ENCODE measurements around the gene PNRC2. TPM values are rescaled to one million over a fixed set of nuclear protein-coding genes. Genes with fewer than 3 reads are reported as not detected.
"Not testable (repeated sequence)": the region's sequence is repeated elsewhere in the genome, so short reads cannot be mapped to it uniquely, and the experiment has no call there.

The PNRC2 gene
- total RNA-seq, 3 donors from 2014 or later (not counting 1 experiment from before 2014, with no cell fraction given) = 124 to 205 (median 180) TPM

DNA sequence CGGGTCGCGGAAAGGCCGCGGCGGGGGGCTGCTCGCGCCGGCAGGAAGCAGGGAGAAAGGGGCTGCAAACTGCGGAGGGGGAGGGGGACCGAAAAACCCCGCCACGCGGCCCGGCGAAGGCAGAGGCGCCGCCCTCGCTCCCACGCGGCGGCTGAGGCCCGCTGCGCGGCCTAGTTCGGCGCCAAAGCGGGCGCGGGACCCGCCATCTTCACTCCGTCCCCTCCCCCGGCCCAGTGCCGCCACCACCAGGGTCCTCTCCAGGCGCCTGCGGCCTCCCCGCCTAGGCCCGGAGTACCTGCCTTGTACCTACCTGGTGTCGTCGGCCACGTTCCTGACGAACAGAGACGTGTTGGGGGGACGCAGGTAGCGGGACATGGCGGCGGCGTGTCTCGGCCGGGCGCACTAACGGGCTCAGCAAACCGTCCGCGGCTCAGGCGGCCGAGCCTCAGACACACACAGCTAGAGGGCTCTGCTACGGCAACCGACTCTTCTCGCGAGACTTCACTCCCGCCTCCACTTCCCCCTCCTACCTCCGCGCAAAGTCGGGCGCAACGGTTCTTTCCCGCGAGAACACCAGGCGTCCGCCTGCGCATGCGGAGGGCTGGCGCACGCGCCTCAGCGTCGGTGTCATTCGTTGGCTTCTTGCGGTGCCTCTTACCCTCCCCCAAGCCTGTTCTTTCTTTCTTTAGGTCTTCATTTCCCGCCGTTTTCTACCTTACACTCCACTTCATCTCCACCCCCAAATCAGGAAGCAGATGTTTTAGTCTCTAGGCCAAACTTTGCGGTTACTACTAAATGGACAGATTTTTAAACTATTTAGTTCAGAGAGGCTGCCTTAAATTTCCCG lies 20.5 kb downstream of the PNRC2 start, which contains the start of gene SRSF10:
TSS of gene SRSF10 (minus strand) at position 447 of the 847 bp plus-strand sequence. CDS start at position 375, 72 bp downstream.
- Histone ChIP-seq H3K9me3 (ENCODE audit: control insufficient read depth, insufficient read depth, low read length) (no peaks in the 10 kb centered on the region), H3K4me3 (ENCODE audit: low read length) (peak within 1 kb of the TSS; percentile 97), H3K4me1 (ENCODE audit: control insufficient read depth, insufficient read depth, low read length) (peaks cover 16% of the 10 kb centered on the region), H3K27me3 (ENCODE audit: control insufficient read depth, insufficient read depth, low read length) (no peaks in the 10 kb centered on the region), H3K36me3 (ENCODE audit: control insufficient read depth, insufficient read depth, low read length) (peaks cover 9% of the 10 kb centered on the region), H3K27ac (ENCODE audit: low read length) (peak within 1 kb of the TSS; percentile 99)
- TF ChIP-seq, protein P1, sequence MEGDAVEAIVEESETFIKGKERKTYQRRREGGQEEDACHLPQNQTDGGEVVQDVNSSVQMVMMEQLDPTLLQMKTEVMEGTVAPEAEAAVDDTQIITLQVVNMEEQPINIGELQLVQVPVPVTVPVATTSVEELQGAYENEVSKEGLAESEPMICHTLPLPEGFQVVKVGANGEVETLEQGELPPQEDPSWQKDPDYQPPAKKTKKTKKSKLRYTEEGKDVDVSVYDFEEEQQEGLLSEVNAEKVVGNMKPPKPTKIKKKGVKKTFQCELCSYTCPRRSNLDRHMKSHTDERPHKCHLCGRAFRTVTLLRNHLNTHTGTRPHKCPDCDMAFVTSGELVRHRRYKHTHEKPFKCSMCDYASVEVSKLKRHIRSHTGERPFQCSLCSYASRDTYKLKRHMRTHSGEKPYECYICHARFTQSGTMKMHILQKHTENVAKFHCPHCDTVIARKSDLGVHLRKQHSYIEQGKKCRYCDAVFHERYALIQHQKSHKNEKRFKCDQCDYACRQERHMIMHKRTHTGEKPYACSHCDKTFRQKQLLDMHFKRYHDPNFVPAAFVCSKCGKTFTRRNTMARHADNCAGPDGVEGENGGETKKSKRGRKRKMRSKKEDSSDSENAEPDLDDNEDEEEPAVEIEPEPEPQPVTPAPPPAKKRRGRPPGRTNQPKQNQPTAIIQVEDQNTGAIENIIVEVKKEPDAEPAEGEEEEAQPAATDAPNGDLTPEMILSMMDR (IDR thresholded peaks at IDR 0.05) = peak; percentile 27
- DNase-seq (peak; percentile 96 to 100), ATAC-seq (peak; percentile 94 to 99 (median 95))
- peak within 1 kb of the TSS; percentile 94 to 98 for H3K27ac Mint-ChIP-seq
- no peaks in the 10 kb centered on the region for H3K9me3 Mint-ChIP-seq
- peak within 1 kb of the TSS; percentile 97 for H3K4me3 Mint-ChIP-seq
- WGBS (ENCODE audit: insufficient coverage) = under 1% methylated on average over 84 of the region's 84 CpGs
- H3K27me3 Mint-ChIP-seq (ENCODE audit: low read depth in 2 of 2) = no peaks in the 10 kb centered on the region
- no peaks in the 10 kb centered on the region for H3K36me3 Mint-ChIP-seq
- intact Hi-C loops (cut with micrococcal nuclease) = loop anchor here (1.0 kb wide), 1 partner anchor 21 kb away; the partner anchor contains the start of gene PNRC2
- H3K4me1 Mint-ChIP-seq = peaks cover 48 to 52% of the 10 kb centered on the region in 2 donors

DNA sequence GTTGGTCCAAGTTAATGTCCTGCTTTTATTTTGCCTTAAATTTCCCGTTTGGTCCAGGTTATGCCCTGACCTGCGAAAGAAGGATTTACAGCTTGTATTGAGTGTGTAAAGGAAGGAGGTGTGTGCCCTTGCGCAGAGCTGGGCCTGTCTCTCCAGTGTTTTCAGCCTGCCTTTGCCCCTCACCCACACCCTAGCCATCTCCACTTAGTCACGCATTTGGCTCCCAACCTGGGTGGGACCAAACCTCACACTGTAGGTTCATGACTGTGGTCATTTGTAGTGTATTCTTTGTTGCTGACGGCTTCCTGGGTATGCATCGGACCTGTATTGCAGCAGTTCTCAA lies 21.1 kb downstream of the PNRC2 start:
- DNase-seq (peak; percentile 26 to 57), ATAC-seq (peak in 1 of 3 donors; percentile 25)
- Histone ChIP-seq H3K36me3 (ENCODE audit: control insufficient read depth, insufficient read depth, low read length) (peaks cover 7% of the 10 kb centered on the region), H3K9me3 (ENCODE audit: control insufficient read depth, insufficient read depth, low read length) (no peaks in the 10 kb centered on the region), H3K4me1 (ENCODE audit: control insufficient read depth, insufficient read depth, low read length) (peaks cover 16% of the 10 kb centered on the region), H3K4me3 (ENCODE audit: low read length) (peak overlapping the region; percentile 97), H3K27ac (ENCODE audit: low read length) (peak overlapping the region; percentile 99), H3K27me3 (ENCODE audit: control insufficient read depth, insufficient read depth, low read length) (no peaks in the 10 kb centered on the region)
- peak overlapping the region; percentile 94 to 98 for H3K27ac Mint-ChIP-seq
- intact Hi-C loops (cut with micrococcal nuclease) = loop anchor here (1.0 kb wide), 1 partner anchor 21 kb away; the partner anchor contains the start of gene PNRC2
- no peaks in the 10 kb centered on the region for H3K9me3 Mint-ChIP-seq
- H3K36me3 Mint-ChIP-seq = no peaks in the 10 kb centered on the region
- 0% methylated on average over 5 of the region's 6 CpGs for WGBS (ENCODE audit: insufficient coverage)
- peak overlapping the region; percentile 97 for H3K4me3 Mint-ChIP-seq
- H3K4me1 Mint-ChIP-seq = peaks cover 47 to 50% of the 10 kb centered on the region in 2 donors
- TF ChIP-seq, protein P1 (IDR thresholded peaks at IDR 0.05) = no peak
- H3K27me3 Mint-ChIP-seq (ENCODE audit: low read depth in 2 of 2) = no peaks in the 10 kb centered on the region

DNA sequence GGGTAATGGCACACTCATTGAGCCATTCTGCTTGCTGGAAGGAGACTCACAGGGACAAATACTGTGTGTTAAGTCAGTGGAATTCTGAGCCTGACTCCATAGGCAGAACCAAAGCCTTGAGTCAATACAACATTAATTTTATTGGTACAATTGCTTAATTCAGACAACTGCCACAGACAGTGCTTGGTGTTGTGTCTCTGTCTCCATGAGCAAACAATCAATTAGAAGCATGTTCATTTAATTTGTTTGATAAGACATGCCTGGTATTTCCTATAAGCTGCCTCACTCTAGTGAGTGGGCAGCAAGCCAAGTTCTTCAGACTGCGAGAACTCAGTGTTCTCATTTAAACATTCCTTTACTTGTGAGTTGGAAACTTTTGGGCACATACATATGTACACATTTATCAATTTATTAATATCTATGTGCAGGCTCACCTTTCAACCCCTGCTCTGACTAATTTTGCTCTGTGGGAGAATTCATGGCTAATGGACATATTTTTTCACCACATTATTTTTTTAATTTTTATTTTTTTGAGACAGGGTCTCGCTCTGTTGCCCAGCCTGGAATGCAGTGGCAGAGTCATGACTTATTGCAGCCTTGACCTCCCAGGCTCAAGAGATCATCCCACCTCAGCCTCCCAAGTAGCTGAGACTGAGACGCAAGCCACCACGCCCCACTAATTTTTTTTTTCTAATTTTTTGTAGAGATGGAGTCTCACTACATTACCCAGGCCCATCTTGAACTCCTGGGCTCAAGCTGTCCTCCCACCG lies 25.0 kb downstream of the PNRC2 start:
- peaks cover 9% of the 10 kb centered on the region for H3K4me1 ChIP-seq (ENCODE audit: control insufficient read depth, insufficient read depth, low read length)
- Mint-ChIP-seq H3K4me1 (peaks cover 11% of the 10 kb centered on the region in 2 donors), H3K27ac (no peak overlapping the region), H3K4me3 (no peak overlapping the region), H3K36me3 (no peaks in the 10 kb centered on the region), H3K9me3 (no peaks in the 10 kb centered on the region), H3K27me3 (ENCODE audit: low read depth in 2 of 2) (no peaks in the 10 kb centered on the region)
- no peak for DNase-seq
- no peak overlapping the region for H3K4me3 ChIP-seq (ENCODE audit: low read length)
- no peak for ATAC-seq
- 90% methylated on average over 2 of the region's 5 CpGs for WGBS (ENCODE audit: insufficient coverage)
- H3K36me3 ChIP-seq (ENCODE audit: control insufficient read depth, insufficient read depth, low read length) = no peaks in the 10 kb centered on the region
- intact Hi-C loops (cut with micrococcal nuclease) = no loop called here
- no peaks in the 10 kb centered on the region for H3K27me3 ChIP-seq (ENCODE audit: control insufficient read depth, insufficient read depth, low read length)
- H3K9me3 ChIP-seq (ENCODE audit: control insufficient read depth, insufficient read depth, low read length) = no peaks in the 10 kb centered on the region
- TF ChIP-seq, protein P1 (IDR thresholded peaks at IDR 0.05) = no peak
- H3K27ac ChIP-seq (ENCODE audit: low read length) = no peak overlapping the region

DNA sequence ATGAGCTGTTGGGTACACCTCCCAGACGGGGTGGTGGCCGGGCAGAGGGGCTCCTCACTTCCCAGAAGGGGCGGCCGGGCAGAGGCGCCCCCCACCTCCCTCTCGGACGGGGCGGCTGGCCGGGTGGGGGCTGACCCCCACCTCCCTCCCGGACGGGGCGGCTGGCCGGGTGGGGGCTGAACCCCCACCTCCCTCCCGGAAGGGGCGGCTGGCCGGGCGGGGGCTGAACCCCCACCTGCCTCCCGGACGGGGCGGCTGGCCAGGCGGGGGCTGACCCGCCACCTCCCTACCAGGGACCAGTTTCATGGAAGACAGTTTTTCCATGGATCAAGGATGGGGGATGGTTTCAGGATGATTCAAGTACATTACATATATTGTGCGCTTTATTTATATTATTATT lies 27.4 kb downstream of the PNRC2 start:
- over 99% methylated on average over 16 of the region's 23 CpGs for WGBS (ENCODE audit: insufficient coverage)
- H3K36me3 Mint-ChIP-seq; H3K27me3 Mint-ChIP-seq (ENCODE audit: low read depth in 2 of 2): not testable (repeated sequence)

More for the DNA sequence above, 27.4 kb downstream of the PNRC2 start:
- intact Hi-C loops (cut with micrococcal nuclease); H3K36me3 ChIP-seq (ENCODE audit: control insufficient read depth, insufficient read depth, low read length); H3K4me3 ChIP-seq (ENCODE audit: low read length); DNase-seq; H3K9me3 ChIP-seq (ENCODE audit: control insufficient read depth, insufficient read depth, low read length); H3K4me1 ChIP-seq (ENCODE audit: control insufficient read depth, insufficient read depth, low read length); H3K4me3 Mint-ChIP-seq; ATAC-seq; H3K27ac ChIP-seq (ENCODE audit: low read length); H3K9me3 Mint-ChIP-seq; H3K27me3 ChIP-seq (ENCODE audit: control insufficient read depth, insufficient read depth, low read length); H3K27ac Mint-ChIP-seq; H3K4me1 Mint-ChIP-seq: not testable (repeated sequence)
